ENCODE results near the gene CFAP57. TPM values are rescaled to one million over a fixed set of nuclear protein-coding genes. Genes with fewer than 3 reads are reported as not detected.

CFAP57 gene
- total and polyA plus RNA-seq, 2 of the 8 experiments (the other 6 are each of a cell fraction or from before 2014, with no cell fraction given), result 0.20 to 0.80 TPM

- no peak for TF ChIP-seq CBX5 (IDR thresholded peaks at IDR 0.05; ENCODE audit: low read depth, low read length)
- TF ChIP-seq PHF8 (conservative IDR thresholded peaks at IDR 0.05; ENCODE audit: low read depth, low read length), result no peak
- no peak for TF ChIP-seq KDM4A (IDR thresholded peaks at IDR 0.05; ENCODE audit: low read depth, low read length, severe bottlenecking)
- TF ChIP-seq NANOG (IDR thresholded peaks at IDR 0.05; ENCODE audit: insufficient read depth, low read depth, low read length, poor library complexity, severe bottlenecking), result no peak
- TF ChIP-seq TAF1 (IDR thresholded peaks at IDR 0.05; ENCODE audit: low read depth, low read length), result no peak
- no peak for TF ChIP-seq CREB1 (IDR thresholded peaks at IDR 0.05)
Observed at GRCh38 chr1:43280692-43281091, 108.6 kb downstream of the CFAP57 start (continued).

All from H1 (cell line).